ENCODE measurements around the gene MMP10. TPM values are rescaled to one million over a fixed set of nuclear protein-coding genes. Genes with fewer than 3 reads are reported as not detected.
"Not testable (repeated sequence)": the region's sequence is repeated elsewhere in the genome, so short reads cannot be mapped to it uniquely, and the experiment has no call there.

Gene MMP10
- total and polyA plus RNA-seq, 4 donors: not detected

DNA sequence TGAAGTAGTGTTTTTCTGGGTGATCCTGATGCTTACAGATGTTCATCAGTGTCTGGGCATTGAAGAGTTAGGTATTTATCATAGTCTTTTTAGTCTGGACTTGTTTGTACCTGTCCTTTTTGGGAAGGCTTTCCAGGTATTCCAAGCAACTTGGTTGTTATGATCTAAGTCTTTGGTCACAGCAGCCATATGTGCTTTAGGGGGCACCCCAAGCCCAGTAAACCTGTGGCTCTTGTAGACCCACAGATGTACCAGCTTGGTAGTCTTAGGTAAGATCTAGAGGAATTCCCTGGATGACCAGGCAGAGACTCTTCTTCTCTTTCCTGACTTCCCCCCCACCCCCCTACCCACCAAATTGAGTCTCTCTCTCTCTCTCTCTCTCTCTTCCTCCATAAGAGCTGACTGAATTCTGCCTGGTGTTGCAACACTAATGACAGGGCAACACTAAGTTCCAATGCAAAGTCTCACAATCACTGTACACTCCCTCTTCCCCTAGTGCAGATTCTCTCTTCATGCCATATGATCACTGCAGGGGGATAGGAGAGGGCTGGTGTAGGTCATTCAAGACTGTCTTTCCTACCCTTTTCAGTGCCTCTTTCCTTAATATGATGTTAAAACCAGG lies 31.2 kb downstream of the MMP10 start:
- H3K4me1 ChIP-seq (ENCODE audit: control insufficient read depth in 4 of 4, insufficient read depth in 4 of 4, low read length in 3 of 4): no peaks in the 10 kb centered on the region
- no peaks in the 10 kb centered on the region for H3K9me3 ChIP-seq (ENCODE audit: control insufficient read depth in 4 of 4, low read length in 3 of 4)
- H3K36me3 ChIP-seq (ENCODE audit: control insufficient read depth in 4 of 4, insufficient read depth in 3 of 4, low read depth in 1 of 4, low read length in 3 of 4): no peaks in the 10 kb centered on the region
- no peak overlapping the region for H3K27ac ChIP-seq (ENCODE audit: low read depth in 1 of 2, low read length in 2 of 2)
- TF ChIP-seq HNF4G (IDR thresholded peaks at IDR 0.05) (no peak), JUND (IDR thresholded peaks at IDR 0.05) (no peak), GABPA (IDR thresholded peaks at IDR 0.05 in 1 of 2, conservative IDR thresholded peaks at IDR 0.05 in 1 of 2) (no peak), TAF1 (conservative IDR thresholded peaks at IDR 0.05) (no peak), YY1 (IDR thresholded peaks at IDR 0.05) (no peak), SP1 (IDR thresholded peaks at IDR 0.05) (no peak), FOXA2 (IDR thresholded peaks at IDR 0.05) (no peak), HNF4A (conservative IDR thresholded peaks at IDR 0.05) (no peak)
- TF ChIP-seq, protein P1, sequence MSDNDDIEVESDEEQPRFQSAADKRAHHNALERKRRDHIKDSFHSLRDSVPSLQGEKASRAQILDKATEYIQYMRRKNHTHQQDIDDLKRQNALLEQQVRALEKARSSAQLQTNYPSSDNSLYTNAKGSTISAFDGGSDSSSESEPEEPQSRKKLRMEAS (IDR thresholded peaks at IDR 0.05): no peak
- TF ChIP-seq, protein P2, sequence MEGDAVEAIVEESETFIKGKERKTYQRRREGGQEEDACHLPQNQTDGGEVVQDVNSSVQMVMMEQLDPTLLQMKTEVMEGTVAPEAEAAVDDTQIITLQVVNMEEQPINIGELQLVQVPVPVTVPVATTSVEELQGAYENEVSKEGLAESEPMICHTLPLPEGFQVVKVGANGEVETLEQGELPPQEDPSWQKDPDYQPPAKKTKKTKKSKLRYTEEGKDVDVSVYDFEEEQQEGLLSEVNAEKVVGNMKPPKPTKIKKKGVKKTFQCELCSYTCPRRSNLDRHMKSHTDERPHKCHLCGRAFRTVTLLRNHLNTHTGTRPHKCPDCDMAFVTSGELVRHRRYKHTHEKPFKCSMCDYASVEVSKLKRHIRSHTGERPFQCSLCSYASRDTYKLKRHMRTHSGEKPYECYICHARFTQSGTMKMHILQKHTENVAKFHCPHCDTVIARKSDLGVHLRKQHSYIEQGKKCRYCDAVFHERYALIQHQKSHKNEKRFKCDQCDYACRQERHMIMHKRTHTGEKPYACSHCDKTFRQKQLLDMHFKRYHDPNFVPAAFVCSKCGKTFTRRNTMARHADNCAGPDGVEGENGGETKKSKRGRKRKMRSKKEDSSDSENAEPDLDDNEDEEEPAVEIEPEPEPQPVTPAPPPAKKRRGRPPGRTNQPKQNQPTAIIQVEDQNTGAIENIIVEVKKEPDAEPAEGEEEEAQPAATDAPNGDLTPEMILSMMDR (IDR thresholded peaks at IDR 0.05; ENCODE audit: low read depth, low read length, missing input control): no peak
- peaks cover 0 to 6% (median 3%) of the 10 kb centered on the region in 4 donors for H3K27me3 ChIP-seq (ENCODE audit: control insufficient read depth in 4 of 4, insufficient read depth in 4 of 4, low read length in 3 of 4)
- DNase-seq (ENCODE audit: low spot score): no peak
- H3K4me3 ChIP-seq (ENCODE audit: low read depth in 1 of 3, low read length in 3 of 3): no peak overlapping the region
- H3K9ac ChIP-seq (ENCODE audit: low read depth in 1 of 2, low read length in 2 of 2): no peak overlapping the region

DNA sequence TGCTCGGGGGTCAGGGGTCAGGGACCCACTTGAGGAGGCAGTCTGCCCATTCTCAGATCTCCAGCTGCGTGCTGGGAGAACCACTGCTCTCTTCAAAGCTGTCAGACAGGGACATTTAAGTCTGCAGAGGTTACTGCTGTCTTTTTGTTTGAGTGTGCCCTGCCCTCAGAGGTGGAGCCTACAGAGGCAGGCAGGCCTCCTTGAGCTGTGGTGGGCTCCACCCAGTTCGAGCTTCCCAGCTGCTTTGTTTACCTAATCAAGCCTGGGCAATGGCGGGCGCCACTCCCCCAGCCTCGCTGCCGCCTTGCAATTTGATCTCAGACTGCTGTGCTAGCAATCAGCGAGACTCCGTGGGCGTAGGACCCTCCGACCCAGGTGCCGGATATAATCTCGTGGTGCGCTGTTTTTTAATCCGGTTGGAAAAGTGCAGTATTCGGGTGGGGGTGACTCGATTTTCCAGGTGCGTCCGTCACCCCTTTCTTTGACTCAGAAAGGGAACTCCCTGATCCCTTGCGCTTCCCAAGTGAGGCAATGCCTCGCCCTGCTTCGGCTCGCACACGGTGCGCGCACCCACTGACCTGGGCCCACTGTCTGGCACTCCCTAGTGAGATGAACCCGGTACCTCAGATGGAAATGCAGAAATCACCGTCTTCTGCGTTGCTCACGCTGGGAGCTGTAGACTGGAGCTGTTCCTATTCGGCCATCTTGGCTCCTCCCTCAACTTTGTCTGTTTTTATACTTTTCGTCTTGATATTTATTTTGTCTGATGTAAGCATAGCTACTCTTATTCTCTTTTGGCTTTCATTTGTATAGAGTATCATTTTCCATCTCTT lies 33.5 kb downstream of the MMP10 start:
- not testable (repeated sequence) for DNase-seq (ENCODE audit: low spot score); H3K27me3 ChIP-seq (ENCODE audit: control insufficient read depth in 4 of 4, insufficient read depth in 4 of 4, low read length in 3 of 4); H3K9ac ChIP-seq (ENCODE audit: low read depth in 1 of 2, low read length in 2 of 2); H3K4me3 ChIP-seq (ENCODE audit: low read depth in 1 of 3, low read length in 3 of 3); H3K27ac ChIP-seq (ENCODE audit: low read depth in 1 of 2, low read length in 2 of 2); H3K4me1 ChIP-seq (ENCODE audit: control insufficient read depth in 4 of 4, insufficient read depth in 4 of 4, low read length in 3 of 4); H3K9me3 ChIP-seq (ENCODE audit: control insufficient read depth in 4 of 4, low read length in 3 of 4); H3K36me3 ChIP-seq (ENCODE audit: control insufficient read depth in 4 of 4, insufficient read depth in 3 of 4, low read depth in 1 of 4, low read length in 3 of 4)
- WGBS: 67% methylated on average over 32 of the region's 32 CpGs

DNA sequence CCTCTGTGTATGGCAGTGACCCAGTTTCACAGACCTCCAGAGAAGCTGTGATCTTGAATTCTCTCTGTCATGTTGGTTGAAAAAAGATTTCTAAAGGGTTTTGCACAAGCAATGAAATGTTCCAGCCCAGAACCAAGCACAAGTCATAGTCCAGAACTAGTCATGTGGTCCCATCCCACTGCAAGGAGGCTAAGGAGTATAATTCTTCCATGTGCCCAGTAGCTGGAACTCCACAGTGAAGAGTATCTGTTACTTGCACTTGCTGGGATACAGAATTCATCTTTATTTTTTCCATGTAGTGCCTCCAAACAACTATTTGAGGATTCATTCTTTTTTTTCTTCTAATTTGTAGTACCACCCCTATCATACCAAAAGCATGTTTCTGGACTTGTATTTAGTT lies 45.8 kb downstream of the MMP10 start:
- Histone ChIP-seq H3K4me1 (ENCODE audit: control insufficient read depth in 4 of 4, insufficient read depth in 4 of 4, low read length in 3 of 4) (no peaks in the 10 kb centered on the region), H3K27me3 (ENCODE audit: control insufficient read depth in 4 of 4, insufficient read depth in 4 of 4, low read length in 3 of 4) (peaks cover 0 to 6% (median 1%) of the 10 kb centered on the region in 4 donors), H3K9ac (ENCODE audit: low read depth in 1 of 2, low read length in 2 of 2) (no peak overlapping the region), H3K27ac (ENCODE audit: low read depth in 1 of 2, low read length in 2 of 2) (no peak overlapping the region), H3K36me3 (ENCODE audit: control insufficient read depth in 4 of 4, insufficient read depth in 3 of 4, low read depth in 1 of 4, low read length in 3 of 4) (no peaks in the 10 kb centered on the region), H3K4me3 (ENCODE audit: low read depth in 1 of 3, low read length in 3 of 3) (no peak overlapping the region), H3K9me3 (ENCODE audit: control insufficient read depth in 4 of 4, low read length in 3 of 4) (no peaks in the 10 kb centered on the region)
- DNase-seq (ENCODE audit: low spot score): no peak
- TF ChIP-seq, protein P2 (IDR thresholded peaks at IDR 0.05; ENCODE audit: low read depth, low read length, missing input control): no peak
- no peak for TF ChIP-seq FOXA2 (IDR thresholded peaks at IDR 0.05)
- TF ChIP-seq, protein P3, sequence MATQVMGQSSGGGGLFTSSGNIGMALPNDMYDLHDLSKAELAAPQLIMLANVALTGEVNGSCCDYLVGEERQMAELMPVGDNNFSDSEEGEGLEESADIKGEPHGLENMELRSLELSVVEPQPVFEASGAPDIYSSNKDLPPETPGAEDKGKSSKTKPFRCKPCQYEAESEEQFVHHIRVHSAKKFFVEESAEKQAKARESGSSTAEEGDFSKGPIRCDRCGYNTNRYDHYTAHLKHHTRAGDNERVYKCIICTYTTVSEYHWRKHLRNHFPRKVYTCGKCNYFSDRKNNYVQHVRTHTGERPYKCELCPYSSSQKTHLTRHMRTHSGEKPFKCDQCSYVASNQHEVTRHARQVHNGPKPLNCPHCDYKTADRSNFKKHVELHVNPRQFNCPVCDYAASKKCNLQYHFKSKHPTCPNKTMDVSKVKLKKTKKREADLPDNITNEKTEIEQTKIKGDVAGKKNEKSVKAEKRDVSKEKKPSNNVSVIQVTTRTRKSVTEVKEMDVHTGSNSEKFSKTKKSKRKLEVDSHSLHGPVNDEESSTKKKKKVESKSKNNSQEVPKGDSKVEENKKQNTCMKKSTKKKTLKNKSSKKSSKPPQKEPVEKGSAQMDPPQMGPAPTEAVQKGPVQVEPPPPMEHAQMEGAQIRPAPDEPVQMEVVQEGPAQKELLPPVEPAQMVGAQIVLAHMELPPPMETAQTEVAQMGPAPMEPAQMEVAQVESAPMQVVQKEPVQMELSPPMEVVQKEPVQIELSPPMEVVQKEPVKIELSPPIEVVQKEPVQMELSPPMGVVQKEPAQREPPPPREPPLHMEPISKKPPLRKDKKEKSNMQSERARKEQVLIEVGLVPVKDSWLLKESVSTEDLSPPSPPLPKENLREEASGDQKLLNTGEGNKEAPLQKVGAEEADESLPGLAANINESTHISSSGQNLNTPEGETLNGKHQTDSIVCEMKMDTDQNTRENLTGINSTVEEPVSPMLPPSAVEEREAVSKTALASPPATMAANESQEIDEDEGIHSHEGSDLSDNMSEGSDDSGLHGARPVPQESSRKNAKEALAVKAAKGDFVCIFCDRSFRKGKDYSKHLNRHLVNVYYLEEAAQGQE (IDR thresholded peaks at IDR 0.05): no peak
- no peak for TF ChIP-seq HNF4A (conservative IDR thresholded peaks at IDR 0.05)
- TF ChIP-seq, protein P4, sequence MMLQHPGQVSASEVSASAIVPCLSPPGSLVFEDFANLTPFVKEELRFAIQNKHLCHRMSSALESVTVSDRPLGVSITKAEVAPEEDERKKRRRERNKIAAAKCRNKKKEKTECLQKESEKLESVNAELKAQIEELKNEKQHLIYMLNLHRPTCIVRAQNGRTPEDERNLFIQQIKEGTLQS (IDR thresholded peaks at IDR 0.05): no peak
- no peak for TF ChIP-seq TAF1 (conservative IDR thresholded peaks at IDR 0.05)
- TF ChIP-seq HNF4G (IDR thresholded peaks at IDR 0.05): no peak
- TF ChIP-seq RAD21 (IDR thresholded peaks at IDR 0.05): no peak
- no peak for TF ChIP-seq SP1 (IDR thresholded peaks at IDR 0.05)
- no peak for TF ChIP-seq RXRA (IDR thresholded peaks at IDR 0.05)
- TF ChIP-seq EGR1 (IDR thresholded peaks at IDR 0.05; ENCODE audit: low read depth in 2 of 2): no peak
- no peak for TF ChIP-seq GABPA (IDR thresholded peaks at IDR 0.05 in 1 of 2, conservative IDR thresholded peaks at IDR 0.05 in 1 of 2)
- no peak for TF ChIP-seq JUND (IDR thresholded peaks at IDR 0.05)
- TF ChIP-seq NR2F2 (IDR thresholded peaks at IDR 0.05): no peak
- TF ChIP-seq FOXA1 (IDR thresholded peaks at IDR 0.05): no peak

Measured in liver (tissue), 9 donors.